GM12873 (cell line): Measurements from ENCODE around the gene ZNF598.

Experiments
- CTCF ChIP-seq: IDR thresholded peaks from 2 replicates; pipeline ENCODE4 v1.5.1; 2012; ENCODE audit warnings: low read depth, mild to moderate bottlenecking, moderate library complexity, low read length, control low read depth; ENCODE audit not compliant: insufficient read depth; ENCODE audit errors: missing control alignments

Gene ZNF598

GRCh38 chr16:2003231-2003826 lies 6.3 kb downstream of the ZNF598 start:
- no peak for TF ChIP-seq CTCF

DNA sequence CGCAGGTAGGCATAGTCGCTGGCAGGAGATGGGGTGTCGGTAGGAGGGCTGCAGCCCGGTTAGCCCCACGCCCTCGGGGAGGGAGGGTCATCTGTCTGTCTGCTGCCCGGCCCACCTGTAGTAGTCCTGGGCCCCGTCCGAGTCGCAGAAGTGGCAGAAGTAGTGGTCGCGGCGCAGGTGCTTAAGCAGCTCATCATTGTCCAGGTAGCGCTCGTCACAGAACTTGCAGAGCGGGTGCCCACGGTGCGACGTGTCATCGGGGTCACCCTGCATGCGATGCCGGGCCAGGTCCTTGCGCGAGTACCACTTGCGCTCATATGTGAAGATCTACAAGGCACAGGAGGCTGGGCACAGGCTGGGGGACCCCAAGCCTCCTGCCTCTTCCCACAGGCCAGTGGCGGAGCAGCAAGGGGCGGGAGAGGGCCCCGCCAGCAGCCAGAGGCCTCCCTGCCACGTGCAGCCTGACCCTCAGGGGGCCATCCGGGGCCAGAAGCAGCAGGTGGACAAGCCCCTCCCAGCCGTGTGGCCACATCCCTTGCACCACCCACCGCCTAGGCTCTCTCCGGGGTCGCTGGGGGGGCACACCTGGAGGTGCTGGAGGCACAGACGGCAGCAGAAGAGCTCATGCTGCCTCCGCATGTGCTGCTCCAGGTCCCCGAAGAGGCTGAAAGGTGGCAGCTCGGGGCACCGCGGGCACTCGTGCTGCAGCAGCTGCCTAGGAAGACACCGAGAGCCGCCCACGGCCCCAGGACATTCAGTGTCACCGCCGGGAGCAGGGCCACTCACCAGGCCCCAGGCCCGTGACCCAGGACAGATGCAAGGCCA lies 7.0 kb downstream of the ZNF598 start:
- no peak for TF ChIP-seq CTCF

DNA sequence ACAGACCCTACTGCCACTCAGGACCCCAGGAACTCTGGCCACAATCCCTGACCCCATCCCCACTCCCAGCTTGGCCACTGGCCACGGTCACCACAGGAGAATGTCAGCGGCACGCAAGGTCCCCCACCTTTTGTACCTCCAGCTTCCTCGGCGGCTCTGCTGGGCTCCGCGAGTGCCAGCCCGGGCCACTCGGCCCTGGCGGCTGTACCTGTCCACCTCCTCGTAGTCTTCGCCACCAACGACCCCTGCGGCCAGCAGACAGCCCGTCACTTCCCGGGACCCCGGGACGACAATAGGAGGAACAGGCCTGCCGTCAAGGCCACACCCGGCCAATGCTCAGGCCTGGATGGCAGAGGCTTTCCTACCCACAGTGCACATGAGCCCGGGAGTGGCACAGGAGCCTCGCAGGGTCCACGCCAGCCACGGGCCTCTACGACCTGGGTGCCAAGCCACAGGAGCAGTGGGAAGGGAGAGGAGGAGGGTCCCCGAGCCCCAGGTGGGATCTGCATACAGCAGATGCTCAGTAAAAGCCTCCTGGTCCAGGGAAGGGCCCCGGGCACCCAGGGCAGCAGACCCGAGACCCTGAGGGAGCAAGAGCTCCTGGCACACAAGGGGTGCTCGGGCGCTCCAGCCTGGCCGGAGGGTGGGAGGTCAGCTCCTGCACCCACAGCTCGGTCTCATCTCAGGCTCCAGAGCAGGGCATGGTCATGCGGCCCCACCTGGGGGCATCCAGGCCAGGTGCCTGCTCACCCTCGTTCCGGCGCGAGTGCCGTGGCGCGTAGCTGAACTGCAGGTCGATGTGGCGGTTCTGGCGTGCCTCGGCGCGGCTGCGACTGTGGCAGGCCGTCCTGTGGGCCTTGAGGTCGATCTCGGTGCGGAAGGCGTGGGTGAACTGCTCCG lies 7.9 kb downstream of the ZNF598 start:
- no peak for TF ChIP-seq CTCF

DNA sequence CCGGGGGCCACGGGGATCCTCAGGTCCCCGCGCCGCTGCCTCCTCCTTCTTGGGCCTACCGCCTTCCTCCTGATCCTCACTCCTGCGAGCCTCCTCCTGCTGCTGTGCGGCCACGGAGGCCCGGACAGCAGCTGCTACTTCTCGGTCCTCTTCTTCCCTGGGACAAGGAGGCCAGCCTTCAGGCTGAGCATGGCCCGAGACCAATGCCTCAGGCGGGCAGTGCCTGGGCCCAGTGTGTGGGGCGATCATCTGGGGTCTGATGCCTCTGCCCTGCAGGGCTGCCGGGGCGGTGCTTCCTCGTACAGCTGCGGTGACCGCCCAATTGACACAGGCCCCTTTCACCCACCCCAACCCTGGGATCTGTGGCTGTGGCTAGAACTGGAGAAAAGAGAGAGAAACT lies 8.6 kb downstream of the ZNF598 start:
- TF ChIP-seq CTCF: no peak

GRCh38 chr16:1999866-2000514 lies 9.6 kb downstream of the ZNF598 start:
- no peak for TF ChIP-seq CTCF

GRCh38 chr16:1998852-1999801 lies 10.5 kb downstream of the ZNF598 start:
- no peak for TF ChIP-seq CTCF
